Activated T-helper 1 cell treated with anti-CD3 and anti-CD28 coated beads, Interleukin-2, amount 50 U/mL, for 16 hours (primary cell): Measurements from ENCODE around the gene ACAP3.

Experiments
- DNase-seq, 2 donors: peaks; one replicate each; pipeline ENCODE4 v3.0.0-alpha.2; 2020; ENCODE audit warnings: low read depth in 1 of 2, low spot score in 1 of 2

ACAP3 gene

GRCh38 chr1:1331068-1331965 lies 23.6 kb upstream of the ACAP3 start, which contains the start of gene TAS1R3:
TSS of gene TAS1R3 (plus strand) at chr1:1331280. CDS start at chr1:1331346, 66 bp downstream.
- DNase-seq, result no peak

- DNase-seq, result no peak
Observed at GRCh38 chr1:1330366-1331067, 22.8 kb upstream of the ACAP3 start.

GRCh38 chr1:1329304-1330210 lies 21.8 kb upstream of the ACAP3 start:
- DNase-seq, result no peak

- no peak for DNase-seq
Observed at GRCh38 chr1:1328254-1328653, 20.5 kb upstream of the ACAP3 start.

GRCh38 chr1:1327291-1327690 lies 19.6 kb upstream of the ACAP3 start:
- no peak for DNase-seq

GRCh38 chr1:1326075-1326605 lies 18.4 kb upstream of the ACAP3 start:
- no peak for DNase-seq

- DNase-seq, result no peak
Observed at GRCh38 chr1:1325288-1326074, 17.8 kb upstream of the ACAP3 start.

GRCh38 chr1:1324524-1325287 lies 17.0 kb upstream of the ACAP3 start, which contains the start of the genes CPTP and INTS11:
TSS of gene CPTP (plus strand) at chr1:1324802. CDS start at chr1:1326911, 2,109 bp downstream.
TSS of gene INTS11 (minus strand) at chr1:1324660. CDS start at chr1:1324608, 52 bp downstream.
- DNase-seq, result peak; percentile 93 to 95

GRCh38 chr1:1324084-1324523 lies 16.4 kb upstream of the ACAP3 start:
- DNase-seq, result no peak

GRCh38 chr1:1322952-1323351 lies 15.2 kb upstream of the ACAP3 start:
- no peak for DNase-seq

GRCh38 chr1:1322418-1322817 lies 14.7 kb upstream of the ACAP3 start:
- DNase-seq, result no peak

- DNase-seq, result no peak
Observed at GRCh38 chr1:1321477-1321876, 13.7 kb upstream of the ACAP3 start.

GRCh38 chr1:1320666-1321448 lies 13.1 kb upstream of the ACAP3 start:
- DNase-seq, result no peak

GRCh38 chr1:1319646-1319941 lies 11.9 kb upstream of the ACAP3 start:
- no peak for DNase-seq

- no peak for DNase-seq
Observed at GRCh38 chr1:1318777-1319645, 11.3 kb upstream of the ACAP3 start.

- no peak for DNase-seq
Observed at GRCh38 chr1:1318131-1318652, 10.5 kb upstream of the ACAP3 start.

- DNase-seq, result no peak
Observed at GRCh38 chr1:1317420-1317819, 9.7 kb upstream of the ACAP3 start.
